Colonic mucosa (tissue), 4 donors: ENCODE results near the gene ABI2. TPM values are rescaled to one million over a fixed set of nuclear protein-coding genes. Genes with fewer than 3 reads are reported as not detected.

Experiments used
- DNase-seq: peaks from one replicate; pipeline ENCODE4 v3.0.0-alpha.2; 2020
- H3K27ac ChIP-seq: fragments of 200-600 bp; one replicate; pipeline ENCODE4 v1.8.0; 2021
- H3K27me3 ChIP-seq: fragments of 200-600 bp; one replicate; pipeline ENCODE4 v1.8.0; 2021
- H3K36me3 ChIP-seq: fragments of 200-600 bp; one replicate; pipeline ENCODE4 v1.8.0; 2021
- H3K4me1 ChIP-seq: fragments of 200-600 bp; one replicate; pipeline ENCODE4 v1.8.0; 2021; ENCODE audit warnings: mild to moderate bottlenecking
- H3K4me3 ChIP-seq: fragments of 200-600 bp; one replicate; pipeline ENCODE4 v1.8.0; 2021
- H3K9ac ChIP-seq, 2 donors: one replicate each; pipeline ENCODE4 v1.7.0; 2013; ENCODE audit warnings: control low read depth in 2 of 2, low read depth in 2 of 2, low read length in 2 of 2
- H3K9me3 ChIP-seq: fragments of 200-600 bp; one replicate; pipeline ENCODE4 v1.8.0; 2021
- CTCF ChIP-seq: fragments of 200-600 bp; IDR thresholded peaks from one replicate; pipeline ENCODE4 v1.8.0; 2022; ENCODE audit warnings: antibody characterized with exemption, mild to moderate bottlenecking
- intact Hi-C: fragments of 100-400 bp; cut with DNase I; formaldehyde crosslinking; loops from one replicate; pipeline ENCODE4 v1.14.1; 2022
- total RNA-seq, 2 donors: library from RNA; stranded (reverse); fragmentation: NEBNext Ultra II Directional in 1 of 2; extraction: Animal tissue kit (Norgen Biotek cat#: 25700) in 1 of 2; gene quantifications; one replicate each; pipeline ENCODE4 v1.2.1, GENCODE V29; 2021
- donor health status: healthy.
- donor health status: DM: no; HTN: no; CAD: no.
- donor health status: DM: no; HTN: no; CAD: no.

The ABI2 gene
- total RNA-seq, 2 donors from 2014 or later = 23.8 to 24.5 TPM

GRCh38 chr2:203444738-203445137 lies 116.5 kb downstream of the ABI2 start:
- H3K9ac ChIP-seq = no peak overlapping the region
- no peak overlapping the region for H3K4me3 ChIP-seq
- H3K27ac ChIP-seq = no peak overlapping the region
- H3K9me3 ChIP-seq = no peaks in the 10 kb centered on the region
- H3K27me3 ChIP-seq = no peaks in the 10 kb centered on the region
- intact Hi-C loops = no loop called here
- DNase-seq = no peak
- TF ChIP-seq CTCF = no peak
- no peaks in the 10 kb centered on the region for H3K36me3 ChIP-seq
- no peaks in the 10 kb centered on the region for H3K4me1 ChIP-seq

- no peak for DNase-seq
- H3K4me1 ChIP-seq = no peaks in the 10 kb centered on the region
- H3K27me3 ChIP-seq = no peaks in the 10 kb centered on the region
- no peaks in the 10 kb centered on the region for H3K9me3 ChIP-seq
- no peak for TF ChIP-seq CTCF
- H3K4me3 ChIP-seq = no peak overlapping the region
- no peaks in the 10 kb centered on the region for H3K36me3 ChIP-seq
- H3K27ac ChIP-seq = no peak overlapping the region
- H3K9ac ChIP-seq = no peak overlapping the region
- intact Hi-C loops = no loop called here
Measured at GRCh38 chr2:203446071-203446481, 117.9 kb downstream of the ABI2 start.

- Histone ChIP-seq H3K9ac (no peak overlapping the region), H3K27me3 (no peaks in the 10 kb centered on the region), H3K4me1 (no peaks in the 10 kb centered on the region), H3K4me3 (no peak overlapping the region), H3K9me3 (no peaks in the 10 kb centered on the region), H3K27ac (no peak overlapping the region), H3K36me3 (no peaks in the 10 kb centered on the region)
- no peak for DNase-seq
- intact Hi-C loops = no loop called here
- no peak for TF ChIP-seq CTCF
Measured at GRCh38 chr2:203446780-203447179, 118.6 kb downstream of the ABI2 start.

- Histone ChIP-seq H3K4me1 (no peaks in the 10 kb centered on the region), H3K27ac (no peak overlapping the region), H3K27me3 (no peaks in the 10 kb centered on the region), H3K4me3 (no peak overlapping the region), H3K9me3 (no peaks in the 10 kb centered on the region), H3K36me3 (no peaks in the 10 kb centered on the region), H3K9ac (no peak overlapping the region)
- no peak for TF ChIP-seq CTCF
- intact Hi-C loops = loop anchor here (10.0 kb wide), 1 partner anchor 226 kb away; no protein-coding TSS in a partner anchor
- DNase-seq = peak; percentile 55
Measured at GRCh38 chr2:203450561-203450960, 122.4 kb downstream of the ABI2 start.

GRCh38 chr2:203451011-203451410 lies 122.8 kb downstream of the ABI2 start:
- Histone ChIP-seq H3K4me1 (no peaks in the 10 kb centered on the region), H3K27ac (no peak overlapping the region), H3K27me3 (no peaks in the 10 kb centered on the region), H3K4me3 (no peak overlapping the region), H3K36me3 (no peaks in the 10 kb centered on the region), H3K9me3 (no peaks in the 10 kb centered on the region), H3K9ac (no peak overlapping the region)
- no peak for DNase-seq
- intact Hi-C loops = loop anchor here (10.0 kb wide), 1 partner anchor 226 kb away; no protein-coding TSS in a partner anchor
- TF ChIP-seq CTCF = no peak
